Upper lobe of left lung (tissue), 6 donors: Measurements from ENCODE around the gene DSCAM. TPM values are rescaled to one million over a fixed set of nuclear protein-coding genes. Genes with fewer than 3 reads are reported as not detected.
A peak's percentile ranks its signal among the peaks of the same experiment; 100 is the strongest.

ENCODE experiments used
- ATAC-seq, 2 donors: fragments of 200-7000 bp; cut with Tn5 transposase; one replicate each; pipeline ENCODE4 v1.9.1; 2022; ENCODE audit warnings: mild to moderate bottlenecking in 2 of 2, moderate library complexity in 2 of 2; ENCODE audit not compliant: low FRiP score in 2 of 2
- DNase-seq, 2 donors: peaks; one replicate each; pipeline ENCODE4 v3.0.0-alpha.2; 2019 to 2020
- H3K27ac ChIP-seq, 4 donors: fragments of 200-600 bp; sonication (generic); one replicate each; pipeline ENCODE4 v1.5.1; 2016 to 2019
- H3K27me3 ChIP-seq, 4 donors: fragments of 200-600 bp; sonication (generic); one replicate each; pipeline ENCODE4 v1.5.1; 2017 to 2019
- H3K36me3 ChIP-seq, 4 donors: fragments of 200-600 bp; sonication (generic); one replicate each; pipeline ENCODE4 v1.5.1; 2016 to 2019
- H3K4me1 ChIP-seq, 4 donors: fragments of 200-600 bp; sonication (generic); one replicate each; pipeline ENCODE4 v1.5.1; 2018 to 2019
- H3K4me3 ChIP-seq, 4 donors: fragments of 200-600 bp; sonication (generic); one replicate each; pipeline ENCODE4 v1.5.1; 2017 to 2019; ENCODE audit warnings: mild to moderate bottlenecking in 2 of 4, moderate library complexity in 1 of 4
- H3K9me3 ChIP-seq, 4 donors: fragments of 200-600 bp; sonication (generic); one replicate each; pipeline ENCODE4 v1.5.1; 2018 to 2019
- CTCF ChIP-seq, 6 experiments: fragments of 450-650 bp in 4 of 6; fragments of 200-600 bp in 2 of 6; sonication (generic) in 2 of 6; IDR thresholded peaks; one replicate each; pipeline ENCODE4 v1.5.1; 2016 to 2019; ENCODE audit warnings: antibody characterized with exemption in 6 of 6
- EP300 ChIP-seq, 4 donors: sonication (generic); formaldehyde crosslinking; IDR thresholded peaks; one replicate each; pipeline ENCODE4 v1.5.1; 2017; ENCODE audit warnings: antibody characterized with exemption in 4 of 4, control low read depth in 2 of 4
- POLR2A ChIP-seq, 4 donors: fragments of 450-650 bp; IDR thresholded peaks; one replicate each; pipeline ENCODE4 v1.5.1; 2016 to 2017; ENCODE audit warnings: antibody characterized with exemption in 4 of 4, mild to moderate bottlenecking in 2 of 4
- POLR2AphosphoS5 ChIP-seq, 2 donors: sonication (generic); formaldehyde crosslinking; IDR thresholded peaks; one replicate each; pipeline ENCODE4 v1.5.1; 2017; ENCODE audit warnings: antibody characterized with exemption in 2 of 2
- WGBS, 2 donors: methylation state at CpG; one replicate each; pipeline ENCODE4 v1.1.5; 2017 to 2018; 5-methylcytosine and 5-hydroxymethylcytosine counted together
- total RNA-seq, 6 donors: library from RNA; depleted of rRNA in 4 of 6; stranded (reverse); fragments of >200 nt in 4 of 6; gene quantifications; one replicate each; pipeline versions ENCODE4 v1.1.0 to v1.2.1, GENCODE V29; 2016 to 2021
- donor health status: DM: no; HTN: no; CAD: no; lungs with moderate emphysema.
- donor health status: DM: no; HTN: yes; CAD: no; lungs with severe emphysema.

Gene DSCAM
- total RNA-seq, 6 donors from 2014 or later = under 0.01 to 0.61 (median 0.26) TPM; not detected in 1

DNA sequence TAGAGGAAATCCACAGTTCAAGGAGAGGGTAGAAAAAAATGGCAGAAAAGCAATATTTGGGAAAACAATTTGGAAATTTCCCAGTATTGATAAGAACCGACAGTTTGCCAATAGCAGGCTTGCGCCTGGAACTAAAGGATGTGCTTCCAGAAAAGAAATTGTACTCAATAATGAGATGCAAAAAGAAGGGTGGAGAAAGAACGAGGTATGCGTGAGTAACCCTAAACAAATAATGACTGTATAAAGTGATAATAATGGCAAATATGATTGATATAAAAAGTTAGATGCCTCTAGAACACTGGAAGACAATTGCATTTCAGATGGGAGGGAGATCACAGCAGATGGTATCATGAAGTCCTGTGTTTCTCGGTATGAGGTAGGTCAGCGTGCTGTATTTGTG lies 458.9 kb downstream of the DSCAM start:
- Histone ChIP-seq H3K27ac (no peak overlapping the region), H3K36me3 (no peaks in the 10 kb centered on the region), H3K27me3 (no peaks in the 10 kb centered on the region), H3K4me1 (peaks cover 0 to 8% (median 7%) of the 10 kb centered on the region in 4 donors), H3K4me3 (no peak overlapping the region), H3K9me3 (no peaks in the 10 kb centered on the region)
- WGBS, 2 donors = 72 to 87% methylated on average over 6 of the region's 6 CpGs
- ATAC-seq (no peak), DNase-seq (no peak)
- TF ChIP-seq POLR2AphosphoS5 (IDR thresholded peaks at IDR 0.05) (no peak), CTCF (IDR thresholded peaks at IDR 0.05) (no peak), EP300 (IDR thresholded peaks at IDR 0.05) (no peak), POLR2A (IDR thresholded peaks at IDR 0.05) (no peak)

- Histone ChIP-seq H3K9me3 (no peaks in the 10 kb centered on the region), H3K27ac (no peak overlapping the region), H3K4me1 (peaks cover 0 to 8% (median 7%) of the 10 kb centered on the region in 4 donors), H3K27me3 (no peaks in the 10 kb centered on the region), H3K36me3 (no peaks in the 10 kb centered on the region), H3K4me3 (no peak overlapping the region)
- no peak for ATAC-seq
- WGBS, 2 donors = 46 to 59% methylated on average over 2 of the region's 2 CpGs
- DNase-seq = no peak
- TF ChIP-seq EP300 (IDR thresholded peaks at IDR 0.05) (no peak), POLR2A (IDR thresholded peaks at IDR 0.05) (no peak), CTCF (IDR thresholded peaks at IDR 0.05) (no peak), POLR2AphosphoS5 (IDR thresholded peaks at IDR 0.05) (no peak)
Measured at GRCh38 chr21:40386981-40387747, 459.8 kb downstream of the DSCAM start.

DNA sequence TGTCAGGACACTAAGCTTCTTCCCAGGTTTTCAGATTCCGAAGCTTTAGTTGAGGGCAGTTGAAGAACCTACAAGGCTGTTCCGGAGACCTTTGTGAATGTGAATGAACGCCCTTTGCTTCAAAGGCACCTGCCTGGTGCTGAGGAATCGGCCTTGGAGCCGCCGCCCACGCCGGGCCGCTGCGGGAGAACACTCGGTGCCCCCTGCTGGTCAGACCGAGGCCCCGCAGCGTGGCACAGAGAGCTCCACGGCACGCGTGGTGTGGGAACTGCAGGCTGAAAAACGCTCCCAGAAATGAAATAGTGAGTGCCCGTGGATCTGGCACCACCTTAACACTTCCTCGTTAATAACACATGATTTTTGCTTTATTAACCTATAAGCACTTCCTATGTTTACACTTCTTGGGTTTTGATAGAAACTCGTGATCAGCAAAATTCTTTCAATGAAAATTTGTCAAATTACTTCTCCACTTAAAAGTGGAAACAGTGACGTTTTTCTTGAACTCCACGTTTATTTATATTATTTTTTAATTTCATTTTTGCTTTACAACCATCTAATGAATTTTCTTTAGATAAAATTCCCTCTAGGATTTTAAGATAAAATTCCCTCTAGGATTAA lies 460.6 kb downstream of the DSCAM start:
- no peaks in the 10 kb centered on the region for H3K27me3 ChIP-seq
- TF ChIP-seq CTCF (IDR thresholded peaks at IDR 0.05) (peak; percentile 47 to 82 (median 74)), POLR2AphosphoS5 (IDR thresholded peaks at IDR 0.05) (no peak)
- no peak overlapping the region for H3K27ac ChIP-seq
- WGBS, 2 donors = 10 to 12% methylated on average over 23 of the region's 23 CpGs
- no peak overlapping the region for H3K4me3 ChIP-seq
- ATAC-seq = peak; percentile 68 to 69
- DNase-seq = peak; percentile 54 to 89
- H3K9me3 ChIP-seq = no peaks in the 10 kb centered on the region
- no peaks in the 10 kb centered on the region for H3K36me3 ChIP-seq
- peaks cover 0 to 8% (median 7%) of the 10 kb centered on the region in 4 donors for H3K4me1 ChIP-seq

- WGBS, 2 donors = 91 to 93% methylated on average over 6 of the region's 6 CpGs
- H3K4me1 ChIP-seq = peaks cover 0 to 8% (median 7%) of the 10 kb centered on the region in 4 donors
- no peaks in the 10 kb centered on the region for H3K27me3 ChIP-seq
- no peaks in the 10 kb centered on the region for H3K9me3 ChIP-seq
- TF ChIP-seq CTCF (IDR thresholded peaks at IDR 0.05) (no peak), POLR2A (IDR thresholded peaks at IDR 0.05) (no peak), EP300 (IDR thresholded peaks at IDR 0.05) (no peak), POLR2AphosphoS5 (IDR thresholded peaks at IDR 0.05) (no peak)
- no peak overlapping the region for H3K27ac ChIP-seq
- DNase-seq (no peak), ATAC-seq (no peak)
- no peak overlapping the region for H3K4me3 ChIP-seq
- no peaks in the 10 kb centered on the region for H3K36me3 ChIP-seq
Measured at GRCh38 chr21:40385883-40386282, 461.1 kb downstream of the DSCAM start.
